ENCODE measurements around the gene RANBP3L. TPM values are rescaled to one million over a fixed set of nuclear protein-coding genes. Genes with fewer than 3 reads are reported as not detected.
"Not testable (repeated sequence)": the region's sequence is repeated elsewhere in the genome, so short reads cannot be mapped to it uniquely, and the experiment has no call there.

Gene RANBP3L
- polyA plus RNA-seq, 1 donor from 2014 or later: 2.5 TPM

GRCh38 chr5:36337597-36337996 lies 35.9 kb upstream of the RANBP3L start:
- H3K9ac ChIP-seq (ENCODE audit: low read length): no peak overlapping the region
- H3K9me2 ChIP-seq (ENCODE audit: insufficient read depth, low read length): no peaks in the 10 kb centered on the region
- TF ChIP-seq EP300 (conservative IDR thresholded peaks at IDR 0.05; ENCODE audit: poor library complexity, severe bottlenecking): no peak
- TF ChIP-seq TAF1 (IDR thresholded peaks at IDR 0.05; ENCODE audit: low read depth): no peak
- no peak for TF ChIP-seq RAD21 (conservative IDR thresholded peaks at IDR 0.05)
- no peak for TF ChIP-seq SMC3 (conservative IDR thresholded peaks at IDR 0.05; ENCODE audit: poor library complexity)
- no peak for TF ChIP-seq REST (IDR thresholded peaks at IDR 0.05; ENCODE audit: borderline replicate concordance)
- TF ChIP-seq EZH2 (IDR thresholded peaks at IDR 0.05; ENCODE audit: borderline replicate concordance, insufficient read depth, low read length, poor library complexity, severe bottlenecking): no peak
- TF ChIP-seq MXI1 (conservative IDR thresholded peaks at IDR 0.05; ENCODE audit: poor library complexity, severe bottlenecking): no peak
- TF ChIP-seq POLR2AphosphoS5 (IDR thresholded peaks at IDR 0.05): no peak
- TF ChIP-seq CTCF (IDR thresholded peaks at IDR 0.05; ENCODE audit: poor library complexity, severe bottlenecking): no peak
- no peak overlapping the region for H2AFZ ChIP-seq (ENCODE audit: low read depth, low read length)
- no peaks in the 10 kb centered on the region for H3K79me2 ChIP-seq (replicated peaks; ENCODE audit: insufficient read depth, low read length)
- H3K27ac ChIP-seq (ENCODE audit: low read length): no peak overlapping the region
- no peaks in the 10 kb centered on the region for H3K36me3 ChIP-seq (ENCODE audit: insufficient read depth, low read length)
- H3K27me3 ChIP-seq (ENCODE audit: insufficient read depth, low read depth, low read length): no peaks in the 10 kb centered on the region
- no peak overlapping the region for H3K4me2 ChIP-seq (ENCODE audit: low read length)
- no peaks in the 10 kb centered on the region for H3K9me3 ChIP-seq (ENCODE audit: low read length)
- no peaks in the 10 kb centered on the region for H4K20me1 ChIP-seq (ENCODE audit: insufficient read depth)
- no peaks in the 10 kb centered on the region for H3F3A ChIP-seq (ENCODE audit: insufficient read depth, low read length, poor library complexity, severe bottlenecking)
- H3K4me3 ChIP-seq (ENCODE audit: low read length): no peak overlapping the region

GRCh38 chr5:36334315-36334714 lies 32.6 kb upstream of the RANBP3L start:
- no peaks in the 10 kb centered on the region for H4K20me1 ChIP-seq (ENCODE audit: insufficient read depth)
- no peaks in the 10 kb centered on the region for H3K9me2 ChIP-seq (ENCODE audit: insufficient read depth, low read length)
- H3K27me3 ChIP-seq (ENCODE audit: insufficient read depth, low read depth, low read length): no peaks in the 10 kb centered on the region

GRCh38 chr5:36332720-36333119 lies 31.0 kb upstream of the RANBP3L start:
- H3K27ac ChIP-seq (ENCODE audit: low read length); H3K4me2 ChIP-seq (ENCODE audit: low read length); H3K36me3 ChIP-seq (ENCODE audit: insufficient read depth, low read length); H4K20me1 ChIP-seq (ENCODE audit: insufficient read depth); H3F3A ChIP-seq (ENCODE audit: insufficient read depth, low read length, poor library complexity, severe bottlenecking); H3K9ac ChIP-seq (ENCODE audit: low read length); H2AFZ ChIP-seq (ENCODE audit: low read depth, low read length); H3K79me2 ChIP-seq (replicated peaks; ENCODE audit: insufficient read depth, low read length); H3K9me2 ChIP-seq (ENCODE audit: insufficient read depth, low read length); H3K9me3 ChIP-seq (ENCODE audit: low read length); H3K27me3 ChIP-seq (ENCODE audit: insufficient read depth, low read depth, low read length); H3K4me3 ChIP-seq (ENCODE audit: low read length): not testable (repeated sequence)

More at GRCh38 chr5:36334315-36334714, 32.6 kb upstream of the RANBP3L start:
- H3K79me2 ChIP-seq (replicated peaks; ENCODE audit: insufficient read depth, low read length): no peaks in the 10 kb centered on the region
- no peak overlapping the region for H2AFZ ChIP-seq (ENCODE audit: low read depth, low read length)
- H3F3A ChIP-seq (ENCODE audit: insufficient read depth, low read length, poor library complexity, severe bottlenecking): no peaks in the 10 kb centered on the region
- no peaks in the 10 kb centered on the region for H3K36me3 ChIP-seq (ENCODE audit: insufficient read depth, low read length)
- H3K27ac ChIP-seq (ENCODE audit: low read length): no peak overlapping the region
- no peak overlapping the region for H3K9ac ChIP-seq (ENCODE audit: low read length)
- H3K4me2 ChIP-seq (ENCODE audit: low read length): no peak overlapping the region
- no peak for TF ChIP-seq EP300 (conservative IDR thresholded peaks at IDR 0.05; ENCODE audit: poor library complexity, severe bottlenecking)
- no peak for TF ChIP-seq TAF1 (IDR thresholded peaks at IDR 0.05; ENCODE audit: low read depth)
- no peak for TF ChIP-seq RAD21 (conservative IDR thresholded peaks at IDR 0.05)
- no peak for TF ChIP-seq SMC3 (conservative IDR thresholded peaks at IDR 0.05; ENCODE audit: poor library complexity)
- no peak for TF ChIP-seq EZH2 (IDR thresholded peaks at IDR 0.05; ENCODE audit: borderline replicate concordance, insufficient read depth, low read length, poor library complexity, severe bottlenecking)
- no peak for TF ChIP-seq REST (IDR thresholded peaks at IDR 0.05; ENCODE audit: borderline replicate concordance)
- no peak overlapping the region for H3K4me3 ChIP-seq (ENCODE audit: low read length)
- H3K9me3 ChIP-seq (ENCODE audit: low read length): no peaks in the 10 kb centered on the region
